Endothelial cell of umbilical vein (primary cell): ENCODE results near the gene GRIN3B.

Experiments
- EZH2 ChIP-seq: IDR thresholded peaks from 2 replicates; pipeline ENCODE4 v1.6.1; 2012; ENCODE audit warnings: borderline replicate concordance, low read depth, mild to moderate bottlenecking, moderate library complexity, low read length, inconsistent platforms; ENCODE audit not compliant: severe bottlenecking
- FOS ChIP-seq: IDR thresholded peaks from 2 replicates; pipeline ENCODE4 v1.6.1; 2011; ENCODE audit warnings: mild to moderate bottlenecking, low read length, moderate library complexity, borderline replicate concordance; ENCODE audit not compliant: insufficient read depth
- JUN ChIP-seq: IDR thresholded peaks from 2 replicates; pipeline ENCODE4 v1.6.1; 2011; ENCODE audit warnings: borderline replicate concordance, low read depth; ENCODE audit not compliant: insufficient read length, insufficient read depth
- MAX ChIP-seq: IDR thresholded peaks from 2 replicates; pipeline ENCODE4 v1.6.1; 2011; ENCODE audit not compliant: insufficient read depth, insufficient read length
- MYC ChIP-seq: IDR thresholded peaks from one replicate; pipeline ENCODE4 v1.6.1; 2011; ENCODE audit warnings: mild to moderate bottlenecking, low read depth, low read length
- POLR2A ChIP-seq: IDR thresholded peaks from 2 replicates; pipeline ENCODE4 v1.6.1; 2012; ENCODE audit warnings: low read depth, mild to moderate bottlenecking, control low read depth, low read length
- POLR2AphosphoS5 ChIP-seq: IDR thresholded peaks from 2 replicates; pipeline ENCODE4 v1.6.1; 2012; ENCODE audit warnings: low read depth, mild to moderate bottlenecking, control low read depth, low read length, moderate library complexity; ENCODE audit not compliant: insufficient read depth
- TF ChIP-seq, protein P1 (sequence below), 2 donors: IDR thresholded peaks; 1 replicate in 1 of 2; 2 replicates in 1 of 2; pipeline ENCODE4 v1.5.1; 2011; ENCODE audit warnings: low read length in 2 of 2, mild to moderate bottlenecking in 2 of 2, moderate library complexity in 2 of 2, control low read depth in 1 of 2, inconsistent platforms in 1 of 2, low read depth in 1 of 2; ENCODE audit not compliant: insufficient read depth in 1 of 2; ENCODE audit errors: extremely low read depth in 1 of 2

- TF ChIP-seq, protein P1, sequence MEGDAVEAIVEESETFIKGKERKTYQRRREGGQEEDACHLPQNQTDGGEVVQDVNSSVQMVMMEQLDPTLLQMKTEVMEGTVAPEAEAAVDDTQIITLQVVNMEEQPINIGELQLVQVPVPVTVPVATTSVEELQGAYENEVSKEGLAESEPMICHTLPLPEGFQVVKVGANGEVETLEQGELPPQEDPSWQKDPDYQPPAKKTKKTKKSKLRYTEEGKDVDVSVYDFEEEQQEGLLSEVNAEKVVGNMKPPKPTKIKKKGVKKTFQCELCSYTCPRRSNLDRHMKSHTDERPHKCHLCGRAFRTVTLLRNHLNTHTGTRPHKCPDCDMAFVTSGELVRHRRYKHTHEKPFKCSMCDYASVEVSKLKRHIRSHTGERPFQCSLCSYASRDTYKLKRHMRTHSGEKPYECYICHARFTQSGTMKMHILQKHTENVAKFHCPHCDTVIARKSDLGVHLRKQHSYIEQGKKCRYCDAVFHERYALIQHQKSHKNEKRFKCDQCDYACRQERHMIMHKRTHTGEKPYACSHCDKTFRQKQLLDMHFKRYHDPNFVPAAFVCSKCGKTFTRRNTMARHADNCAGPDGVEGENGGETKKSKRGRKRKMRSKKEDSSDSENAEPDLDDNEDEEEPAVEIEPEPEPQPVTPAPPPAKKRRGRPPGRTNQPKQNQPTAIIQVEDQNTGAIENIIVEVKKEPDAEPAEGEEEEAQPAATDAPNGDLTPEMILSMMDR (IDR thresholded peaks at IDR 0.05; ENCODE audit: extremely low read depth in 1 of 2, insufficient read depth in 1 of 2, low read depth in 1 of 2, low read length in 2 of 2): no peak
- TF ChIP-seq POLR2AphosphoS5 (no peak), MYC (no peak), POLR2A (no peak), JUN (no peak), EZH2 (no peak), MAX (no peak), FOS (no peak)
These were observed 45.3 kb upstream of the GRIN3B start for GRCh38 chr19:954672-955494.
